Astrocyte of the cerebellum (primary cell): ENCODE data around the gene ACOXL.

ENCODE experiments used
- DNase-seq: peaks from one replicate; pipeline ENCODE4 v3.0.0-alpha.2; 2011; ENCODE audit warnings: low read depth
- H3K4me3 ChIP-seq: 2 replicates; pipeline ENCODE4 v1.5.1; 2011; ENCODE audit warnings: mild to moderate bottlenecking, low read depth, low read length, moderate library complexity
- in situ Hi-C: cut with HindIII; loops from 2 replicates; pipeline ENCODE4 v1.10.0; 2017; ENCODE audit warnings: low sequenced_read_pairs
- TF ChIP-seq, protein P1 (sequence below): IDR thresholded peaks from 2 replicates; pipeline ENCODE4 v1.5.1; 2012; ENCODE audit warnings: low read length, low read depth, moderate library complexity, mild to moderate bottlenecking; ENCODE audit errors: missing control alignments

ACOXL gene

GRCh38 chr2:111123751-111124150, 391.4 kb downstream of the ACOXL start:
- DNase-seq, result no peak
- H3K4me3 ChIP-seq, result no peak overlapping the region
- in situ Hi-C loops, result no loop called here
- TF ChIP-seq, protein P1, sequence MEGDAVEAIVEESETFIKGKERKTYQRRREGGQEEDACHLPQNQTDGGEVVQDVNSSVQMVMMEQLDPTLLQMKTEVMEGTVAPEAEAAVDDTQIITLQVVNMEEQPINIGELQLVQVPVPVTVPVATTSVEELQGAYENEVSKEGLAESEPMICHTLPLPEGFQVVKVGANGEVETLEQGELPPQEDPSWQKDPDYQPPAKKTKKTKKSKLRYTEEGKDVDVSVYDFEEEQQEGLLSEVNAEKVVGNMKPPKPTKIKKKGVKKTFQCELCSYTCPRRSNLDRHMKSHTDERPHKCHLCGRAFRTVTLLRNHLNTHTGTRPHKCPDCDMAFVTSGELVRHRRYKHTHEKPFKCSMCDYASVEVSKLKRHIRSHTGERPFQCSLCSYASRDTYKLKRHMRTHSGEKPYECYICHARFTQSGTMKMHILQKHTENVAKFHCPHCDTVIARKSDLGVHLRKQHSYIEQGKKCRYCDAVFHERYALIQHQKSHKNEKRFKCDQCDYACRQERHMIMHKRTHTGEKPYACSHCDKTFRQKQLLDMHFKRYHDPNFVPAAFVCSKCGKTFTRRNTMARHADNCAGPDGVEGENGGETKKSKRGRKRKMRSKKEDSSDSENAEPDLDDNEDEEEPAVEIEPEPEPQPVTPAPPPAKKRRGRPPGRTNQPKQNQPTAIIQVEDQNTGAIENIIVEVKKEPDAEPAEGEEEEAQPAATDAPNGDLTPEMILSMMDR, result no peak

GRCh38 chr2:111126581-111126980, 394.2 kb downstream of the ACOXL start:
- no peak overlapping the region for H3K4me3 ChIP-seq
- DNase-seq, result no peak
- TF ChIP-seq, protein P1, result no peak
- in situ Hi-C loops, result loop anchor here (5.0 kb wide), 2 partner anchors 46 to 571 kb away; no protein-coding TSS in a partner anchor

DNA sequence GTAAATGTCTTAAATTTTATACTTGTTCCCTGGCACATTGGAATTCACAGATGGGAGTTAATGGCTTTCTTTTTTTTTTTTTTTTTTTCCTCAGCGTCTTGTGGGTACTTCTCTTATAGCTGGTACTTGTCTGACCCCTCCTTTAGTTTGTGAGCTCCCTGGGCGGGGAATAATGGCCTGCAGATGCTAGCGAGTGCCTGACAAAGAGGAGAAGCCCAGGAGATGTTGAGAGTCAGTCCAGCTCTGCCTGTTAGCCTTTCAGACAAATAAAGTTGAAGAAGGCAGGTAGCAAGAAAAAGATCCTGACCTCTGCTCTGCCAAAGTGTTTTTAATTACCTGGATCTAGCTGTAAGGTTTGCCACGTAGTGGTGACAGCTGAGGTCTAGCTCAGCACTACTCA, 395.0 kb downstream of the ACOXL start:
- DNase-seq, result no peak
- in situ Hi-C loops, result loop anchor here (5.0 kb wide), 2 partner anchors 45 to 570 kb away; no protein-coding TSS in a partner anchor
- TF ChIP-seq, protein P1, result no peak
- H3K4me3 ChIP-seq, result no peak overlapping the region

GRCh38 chr2:111128096-111128495, 395.7 kb downstream of the ACOXL start:
- in situ Hi-C loops, result loop anchor here (5.0 kb wide), 2 partner anchors 44 to 569 kb away; no protein-coding TSS in a partner anchor
- TF ChIP-seq, protein P1, result no peak
- no peak for DNase-seq
- no peak overlapping the region for H3K4me3 ChIP-seq

DNA sequence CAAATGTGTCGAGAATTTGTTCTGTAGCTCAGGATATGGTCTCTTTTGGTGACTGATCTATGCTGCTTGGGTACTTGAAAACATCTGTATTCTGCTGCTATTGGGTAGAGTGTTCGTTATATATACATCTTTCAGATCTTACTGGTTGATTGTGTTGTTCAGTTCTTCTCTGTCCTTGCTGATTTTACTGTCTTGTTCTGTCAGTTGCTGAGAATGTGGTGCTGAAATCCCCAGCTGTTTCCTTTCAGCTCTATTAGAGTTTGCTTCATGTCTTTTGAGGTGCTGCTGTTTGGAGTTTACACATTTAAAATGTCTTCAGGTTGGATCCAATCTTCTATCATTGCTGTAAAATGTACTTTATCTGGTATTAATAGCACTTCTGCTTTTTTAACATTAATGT, 401.2 kb downstream of the ACOXL start:
- DNase-seq, result no peak
- in situ Hi-C loops, result no loop called here
- H3K4me3 ChIP-seq, result no peak overlapping the region
- TF ChIP-seq, protein P1, result no peak

DNA sequence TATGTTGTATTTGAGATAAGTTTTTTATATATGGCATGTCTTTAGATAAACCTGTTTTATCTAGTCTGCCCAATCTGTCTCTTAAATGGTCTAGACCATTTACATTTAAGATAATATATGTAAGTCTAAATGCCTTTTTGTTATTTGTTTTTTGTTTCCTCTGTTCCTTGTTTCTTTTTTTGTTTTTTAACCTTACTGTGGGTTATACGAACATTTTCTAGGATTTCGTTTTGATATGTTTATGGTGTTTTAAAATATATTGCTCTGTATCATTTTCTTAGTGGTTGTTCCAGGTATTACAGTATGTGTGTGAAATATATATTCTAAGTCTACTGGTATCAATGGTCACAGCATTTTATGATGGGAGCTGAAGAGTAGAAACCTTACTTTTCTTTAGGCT, 401.7 kb downstream of the ACOXL start:
- H3K4me3 ChIP-seq, result no peak overlapping the region
- TF ChIP-seq, protein P1, result no peak
- DNase-seq, result no peak
- in situ Hi-C loops, result no loop called here
